ENCODE measurements around the gene ZNF594.
"Not testable (repeated sequence)": the region's sequence is repeated elsewhere in the genome, so short reads cannot be mapped to it uniquely, and the experiment has no call there.

- TF ChIP-seq EZH2 (IDR thresholded peaks at IDR 0.05; ENCODE audit: insufficient read depth, poor library complexity, severe bottlenecking); EZH2phosphoT487 (IDR thresholded peaks at IDR 0.05; ENCODE audit: insufficient read depth, low read depth): not testable (repeated sequence)
Observed at GRCh38 chr17:5138198-5138544, 53.5 kb downstream of the ZNF594 start.

Data from GM23248 (cell line).